GM18505 (cell line): ENCODE results near the gene FADS2.

Source experiments
- ATAC-seq: cut with Tn5 transposase; IDR thresholded peaks from one replicate; pipeline ENCODE4 v1.9.1; 2021; ENCODE audit not compliant: unreplicated experiment
- POLR2A ChIP-seq: IDR thresholded peaks from 4 replicates; pipeline ENCODE4 v1.6.1; 2011; ENCODE audit warnings: borderline replicate concordance; ENCODE audit not compliant: insufficient read depth, insufficient read length; ENCODE audit errors: extremely low read depth

The FADS2 gene

GRCh38 chr11:61828629-61829407 lies 718 bp downstream of the FADS2 start:
- TF ChIP-seq POLR2A, result peak; percentile 48
- peak; percentile 19 for ATAC-seq

DNA sequence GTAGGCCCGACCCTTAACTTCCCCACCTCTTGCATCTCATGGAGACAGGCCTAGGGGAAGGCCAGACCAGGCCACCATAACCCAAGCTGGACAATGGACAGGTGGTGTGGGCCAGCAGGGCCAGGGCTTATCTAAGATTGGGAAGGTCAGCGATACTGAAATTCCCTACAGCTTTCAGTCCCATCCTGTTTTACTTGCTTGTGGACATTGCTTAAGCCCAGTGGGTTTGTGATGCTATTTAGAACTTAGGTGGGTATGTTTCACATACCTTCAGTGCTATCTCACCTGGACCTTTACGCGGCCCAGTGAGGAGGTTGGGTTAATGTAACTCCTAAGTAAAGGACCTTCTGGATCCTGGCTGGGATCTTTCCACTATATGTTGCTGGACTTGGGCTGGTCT lies 1.7 kb downstream of the FADS2 start:
- TF ChIP-seq POLR2A, result no peak
- no peak for ATAC-seq

DNA sequence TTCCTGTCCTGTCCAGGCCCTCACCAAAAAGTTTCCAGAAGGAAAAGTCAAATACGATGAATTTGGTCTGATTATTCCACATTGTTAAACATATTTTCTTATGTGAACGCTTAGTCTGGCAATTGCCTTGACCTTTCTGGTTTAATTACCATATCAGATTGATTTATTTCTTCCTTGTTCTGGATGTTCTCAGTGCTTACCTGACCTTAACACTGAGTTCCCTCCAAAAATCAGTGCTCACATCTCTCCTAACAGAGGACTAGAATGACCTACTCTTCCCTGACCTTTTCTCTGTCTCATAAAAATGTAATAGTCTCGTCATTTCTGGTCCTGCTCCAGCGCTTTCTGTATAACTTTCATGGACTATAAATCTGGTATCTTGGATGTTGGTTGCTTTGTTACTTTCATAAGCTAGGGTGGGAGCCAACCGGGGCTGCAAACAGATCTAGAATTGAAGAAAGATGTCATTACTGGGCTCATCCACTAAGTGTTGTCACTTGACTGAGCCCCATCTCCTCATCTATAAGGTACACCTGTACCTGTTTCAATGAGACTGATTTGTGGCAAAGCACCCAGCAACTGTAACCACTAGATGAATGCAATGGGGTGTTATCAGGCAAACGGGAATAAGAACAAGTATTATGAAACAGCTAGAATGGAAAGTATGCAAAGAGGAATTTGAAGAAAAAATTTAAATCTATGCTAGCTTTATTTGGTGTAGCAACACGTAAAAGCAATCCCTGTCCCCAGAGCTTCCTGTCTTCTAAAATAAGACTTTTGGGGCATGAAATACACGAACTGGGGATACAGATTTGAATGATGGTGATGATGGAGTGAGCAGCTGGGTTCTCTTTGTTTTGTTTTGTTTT lies 2.4 kb downstream of the FADS2 start:
- no peak for TF ChIP-seq POLR2A
- no peak for ATAC-seq

DNA sequence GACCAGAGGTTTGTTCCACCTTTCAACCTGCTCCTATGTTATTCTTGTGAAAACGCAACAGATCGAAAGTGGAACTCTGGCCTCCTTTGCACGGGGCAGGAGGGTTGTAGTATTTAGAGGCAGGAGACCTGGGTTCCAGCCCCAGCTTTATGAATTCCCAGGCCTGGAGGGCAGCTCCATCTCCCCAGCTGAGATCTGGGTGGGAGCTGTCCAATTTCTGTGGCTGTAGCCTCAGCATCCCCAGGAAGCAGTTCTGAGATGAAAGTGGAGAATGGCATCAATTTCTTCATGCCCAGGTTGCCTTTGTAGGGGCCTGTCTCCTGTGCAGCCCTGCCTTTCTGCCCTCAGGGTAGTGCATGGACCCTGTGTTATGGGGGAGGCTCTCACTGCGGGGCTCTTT lies 4.1 kb downstream of the FADS2 start:
- TF ChIP-seq POLR2A, result no peak
- no peak for ATAC-seq

DNA sequence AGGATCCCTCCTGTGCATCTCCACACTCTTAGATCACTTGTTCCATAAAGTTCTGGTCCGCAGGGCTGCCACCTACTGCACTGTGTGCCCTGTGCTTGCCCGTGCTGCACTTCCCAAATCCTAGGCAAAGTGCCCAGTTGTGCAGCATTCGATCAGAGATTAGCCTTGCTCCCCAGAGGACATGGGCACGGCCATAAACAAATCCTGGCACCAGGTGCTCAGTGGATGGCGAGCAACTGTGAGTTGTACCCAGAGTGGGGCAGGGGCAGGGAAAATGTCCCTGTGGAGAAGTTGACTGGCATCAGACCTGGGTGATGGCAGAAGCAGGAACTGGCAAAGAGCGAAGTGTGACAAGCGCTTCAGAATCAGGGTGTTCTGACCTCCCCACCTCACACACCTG lies 4.7 kb downstream of the FADS2 start:
- no peak for ATAC-seq
- TF ChIP-seq POLR2A, result no peak

DNA sequence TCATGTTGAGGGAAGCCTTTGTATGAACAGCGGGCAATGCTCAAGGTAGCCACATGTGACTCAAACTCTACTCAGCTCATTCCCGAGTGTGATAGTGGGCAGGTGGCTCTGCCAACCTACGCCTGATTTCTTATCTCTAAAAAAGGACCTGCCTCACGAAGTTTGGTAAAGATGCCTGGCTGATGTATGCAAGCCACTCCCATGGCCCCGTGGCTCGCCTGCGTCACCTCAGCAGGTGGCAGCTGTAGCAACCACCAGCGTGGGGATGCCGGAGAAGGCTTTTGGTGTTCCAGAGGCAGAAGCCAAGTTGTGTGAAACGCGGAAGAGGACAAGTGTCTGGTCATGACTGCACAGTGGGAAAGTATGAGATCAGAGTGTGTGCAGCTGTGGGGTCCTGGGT lies 5.4 kb downstream of the FADS2 start:
- no peak for TF ChIP-seq POLR2A
- ATAC-seq, result no peak

DNA sequence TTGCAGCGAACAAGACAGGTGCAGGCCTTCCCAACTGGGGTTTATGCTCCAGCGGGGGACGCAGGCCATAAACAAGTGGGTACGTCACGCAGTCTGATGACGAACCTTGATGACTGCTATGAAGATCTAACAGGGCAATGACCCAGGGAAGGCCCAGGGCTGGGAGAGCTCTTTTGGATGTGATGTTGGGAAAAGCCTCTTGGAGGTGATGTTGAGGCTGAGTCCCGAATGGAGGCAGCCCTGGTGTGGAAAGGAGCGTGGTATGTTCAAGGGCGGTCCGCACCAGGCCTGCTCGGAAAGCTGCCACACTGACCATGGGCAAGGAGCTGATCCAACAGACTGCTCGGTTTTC lies 5.8 kb downstream of the FADS2 start:
- TF ChIP-seq POLR2A, result no peak
- no peak for ATAC-seq

- TF ChIP-seq POLR2A, result peak; percentile 73
- ATAC-seq, result peak; percentile 84
Measured at GRCh38 chr11:61834278-61835048, 6.4 kb downstream of the FADS2 start.

DNA sequence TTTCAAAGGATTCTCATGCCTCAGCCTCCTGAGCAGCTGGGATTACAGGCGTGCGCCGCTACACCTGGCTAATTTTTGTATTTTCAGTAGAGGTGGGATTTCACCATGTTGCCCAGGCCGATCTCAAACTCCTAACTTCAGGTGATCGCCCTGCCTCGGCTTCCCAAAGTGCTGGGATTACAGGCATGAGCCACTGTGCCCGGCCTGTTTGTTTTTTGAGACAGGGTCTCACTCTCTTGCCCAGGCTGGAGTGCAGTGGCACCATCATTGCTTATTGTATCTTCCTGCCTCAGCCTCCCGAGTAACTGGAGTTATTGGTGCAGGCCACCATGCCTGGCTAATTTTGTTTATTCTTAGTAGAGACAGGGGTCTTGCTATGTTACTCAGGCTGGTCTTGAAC lies 8.1 kb downstream of the FADS2 start:
- TF ChIP-seq POLR2A, result no peak
- ATAC-seq, result no peak

GRCh38 chr11:61837411-61838005 lies 9.4 kb downstream of the FADS2 start:
- ATAC-seq, result no peak
- TF ChIP-seq POLR2A, result peak; percentile 25

- no peak for TF ChIP-seq POLR2A
- ATAC-seq, result no peak
Measured at GRCh38 chr11:61838501-61838900, 10.4 kb downstream of the FADS2 start.

GRCh38 chr11:61838921-61839320 lies 10.8 kb downstream of the FADS2 start:
- TF ChIP-seq POLR2A, result no peak
- ATAC-seq, result no peak

DNA sequence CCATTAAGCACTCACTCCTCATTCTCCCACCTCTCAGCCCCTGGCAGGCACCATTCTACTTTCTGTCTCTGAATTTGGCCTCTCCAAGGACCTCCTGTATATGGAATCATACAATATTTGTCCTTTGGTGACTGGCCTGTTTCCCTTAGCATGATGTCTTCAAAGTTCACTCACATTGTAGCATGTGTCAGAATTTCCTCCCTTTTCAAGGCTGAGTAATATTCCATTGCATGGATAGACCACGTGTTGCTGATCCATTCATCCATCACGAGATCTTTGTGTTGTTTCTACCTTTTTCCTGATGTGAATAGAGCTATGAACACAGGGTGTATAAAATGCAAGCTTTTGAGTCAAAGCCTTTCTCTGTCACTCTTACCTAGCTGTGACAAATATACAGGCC lies 11.6 kb downstream of the FADS2 start:
- no peak for ATAC-seq

GRCh38 chr11:61840371-61840770 lies 12.3 kb downstream of the FADS2 start:
- TF ChIP-seq POLR2A, result no peak
- ATAC-seq, result no peak

More for the DNA sequence above, 11.6 kb downstream of the FADS2 start:
- TF ChIP-seq POLR2A, result no peak
